ENCODE measurements around the gene PPP2R2B.

Gene PPP2R2B

DNA sequence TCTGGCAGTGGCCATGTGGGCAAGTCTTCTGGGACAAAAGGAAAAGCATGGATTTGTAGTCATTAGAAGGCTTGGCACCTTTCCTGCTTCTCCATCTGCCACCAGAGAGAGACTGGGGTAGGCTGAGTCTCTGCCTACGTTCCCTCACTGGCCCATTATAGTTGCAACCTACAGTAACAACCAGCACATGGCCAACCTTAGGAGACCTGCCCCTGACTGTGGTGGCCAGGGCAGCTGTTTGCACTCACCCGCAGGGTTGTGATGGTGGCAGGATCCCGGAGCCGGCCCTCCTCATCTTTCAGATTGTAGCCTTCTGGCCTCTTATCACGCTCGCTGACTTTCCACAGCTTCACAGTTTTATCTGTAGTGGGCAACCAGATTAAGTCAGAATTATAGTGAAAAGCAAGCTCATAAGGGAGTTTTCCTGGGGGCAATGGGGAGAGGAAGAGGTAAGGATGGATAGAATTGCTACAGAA, 187.6 kb downstream of the PPP2R2B start:
- DNase-seq (ENCODE audit: low read depth): no peak
- H3K4me3 ChIP-seq (ENCODE audit: control insufficient read depth, low read depth, low read length): no peak overlapping the region
- TF ChIP-seq, protein P1, sequence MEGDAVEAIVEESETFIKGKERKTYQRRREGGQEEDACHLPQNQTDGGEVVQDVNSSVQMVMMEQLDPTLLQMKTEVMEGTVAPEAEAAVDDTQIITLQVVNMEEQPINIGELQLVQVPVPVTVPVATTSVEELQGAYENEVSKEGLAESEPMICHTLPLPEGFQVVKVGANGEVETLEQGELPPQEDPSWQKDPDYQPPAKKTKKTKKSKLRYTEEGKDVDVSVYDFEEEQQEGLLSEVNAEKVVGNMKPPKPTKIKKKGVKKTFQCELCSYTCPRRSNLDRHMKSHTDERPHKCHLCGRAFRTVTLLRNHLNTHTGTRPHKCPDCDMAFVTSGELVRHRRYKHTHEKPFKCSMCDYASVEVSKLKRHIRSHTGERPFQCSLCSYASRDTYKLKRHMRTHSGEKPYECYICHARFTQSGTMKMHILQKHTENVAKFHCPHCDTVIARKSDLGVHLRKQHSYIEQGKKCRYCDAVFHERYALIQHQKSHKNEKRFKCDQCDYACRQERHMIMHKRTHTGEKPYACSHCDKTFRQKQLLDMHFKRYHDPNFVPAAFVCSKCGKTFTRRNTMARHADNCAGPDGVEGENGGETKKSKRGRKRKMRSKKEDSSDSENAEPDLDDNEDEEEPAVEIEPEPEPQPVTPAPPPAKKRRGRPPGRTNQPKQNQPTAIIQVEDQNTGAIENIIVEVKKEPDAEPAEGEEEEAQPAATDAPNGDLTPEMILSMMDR (IDR thresholded peaks at IDR 0.05; ENCODE audit: control insufficient read depth, insufficient read depth, low read depth, low read length, missing control alignments): no peak

DNA sequence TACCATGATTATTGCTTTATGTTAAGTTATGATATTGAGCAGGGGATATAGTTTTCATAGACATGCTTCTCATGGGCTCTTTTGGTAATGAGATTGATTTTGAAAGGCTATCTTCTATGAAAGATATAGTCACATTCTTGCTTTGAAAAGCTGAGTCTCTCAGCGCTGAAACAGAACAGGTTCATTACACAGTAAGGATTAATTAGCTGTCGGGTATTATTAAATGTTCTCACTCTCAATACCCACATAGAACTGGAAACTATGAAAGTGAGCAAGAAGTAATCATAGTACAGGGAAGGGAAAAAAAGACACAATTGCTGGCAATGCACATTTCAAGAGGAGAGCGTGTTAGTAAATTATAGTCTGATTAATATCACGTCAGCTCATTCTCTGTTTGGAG, 190.9 kb downstream of the PPP2R2B start:
- no peak overlapping the region for H3K4me3 ChIP-seq (ENCODE audit: control insufficient read depth, low read depth, low read length)
- TF ChIP-seq, protein P1 (IDR thresholded peaks at IDR 0.05; ENCODE audit: control insufficient read depth, insufficient read depth, low read depth, low read length, missing control alignments): no peak
- DNase-seq (ENCODE audit: low read depth): no peak

DNA sequence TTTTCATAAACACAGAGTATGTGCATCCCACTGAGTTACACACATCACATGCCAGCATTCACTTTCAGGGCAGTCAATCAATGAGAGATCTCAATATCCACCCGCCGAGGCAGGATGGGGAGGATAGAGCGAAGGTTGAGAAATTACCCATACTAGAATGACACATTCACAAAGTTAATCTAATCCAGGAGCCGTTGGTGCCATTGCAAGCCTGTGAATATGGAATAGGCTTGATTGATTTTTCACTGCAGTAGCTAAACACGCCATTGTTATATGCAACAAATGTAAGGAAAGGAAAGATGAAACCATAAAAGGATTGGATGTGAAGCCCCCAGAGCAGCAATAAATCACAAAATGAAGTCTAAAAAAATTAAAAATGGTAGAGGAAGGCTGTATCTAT, 194.7 kb downstream of the PPP2R2B start:
- H3K4me3 ChIP-seq (ENCODE audit: control insufficient read depth, low read depth, low read length): no peak overlapping the region
- TF ChIP-seq, protein P1 (IDR thresholded peaks at IDR 0.05; ENCODE audit: control insufficient read depth, insufficient read depth, low read depth, low read length, missing control alignments): no peak
- DNase-seq (ENCODE audit: low read depth): no peak

DNA sequence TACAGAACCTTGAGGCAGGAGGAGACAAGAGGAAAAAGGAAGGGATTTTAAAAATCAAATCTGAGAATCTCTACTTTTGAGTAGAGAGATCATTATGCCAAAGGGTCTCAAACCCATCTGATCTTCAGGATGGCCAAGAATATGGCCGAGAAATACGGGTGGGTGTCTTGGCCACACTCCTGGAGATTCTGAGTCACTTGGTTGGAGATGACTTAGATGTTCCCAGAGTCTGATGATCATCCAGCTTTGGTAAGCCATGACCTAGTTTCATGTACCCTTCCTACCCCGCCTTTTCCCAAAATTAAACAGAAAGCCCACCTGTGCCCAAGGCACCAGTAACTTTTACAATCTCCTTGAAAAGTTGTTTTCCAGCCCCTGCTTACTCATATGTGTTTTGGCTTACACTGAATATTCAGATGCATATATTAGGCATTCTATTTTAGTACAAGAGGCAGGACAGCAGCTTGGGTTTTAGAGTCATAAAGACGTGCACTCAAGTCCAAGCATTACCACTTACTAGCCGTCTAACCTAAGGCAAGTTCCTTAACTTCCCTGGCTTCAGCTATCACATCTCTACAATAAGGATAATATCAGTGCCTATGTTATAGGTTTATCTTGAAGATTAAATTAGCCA, 195.5 kb downstream of the PPP2R2B start:
- DNase-seq (ENCODE audit: low read depth): no peak
- TF ChIP-seq, protein P1 (IDR thresholded peaks at IDR 0.05; ENCODE audit: control insufficient read depth, insufficient read depth, low read depth, low read length, missing control alignments): no peak
- H3K4me3 ChIP-seq (ENCODE audit: control insufficient read depth, low read depth, low read length): no peak overlapping the region

DNA sequence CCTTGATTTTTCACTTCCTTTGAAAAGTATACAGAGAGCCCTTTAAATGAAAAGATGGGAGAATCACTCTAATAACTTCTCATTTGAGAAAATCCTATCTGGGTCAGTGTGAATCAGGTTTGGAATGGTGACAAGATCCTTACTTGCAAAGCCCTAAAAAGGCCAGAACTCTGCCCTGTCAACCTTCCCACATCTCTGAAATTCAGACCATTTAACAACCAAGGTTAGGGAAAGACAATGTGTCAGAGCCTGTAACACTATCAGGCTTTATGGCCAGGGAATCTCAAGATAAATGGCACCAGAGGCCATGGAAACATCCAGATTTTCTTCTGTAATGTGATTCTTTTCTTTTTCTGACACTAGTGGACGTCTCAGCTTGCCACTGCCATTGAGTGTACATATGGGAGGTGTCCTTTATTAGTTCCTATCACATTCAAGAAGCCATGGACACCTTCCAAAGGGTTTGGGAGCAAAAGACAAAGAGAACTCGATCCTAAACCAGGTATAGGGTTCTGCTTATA, 196.9 kb downstream of the PPP2R2B start:
- TF ChIP-seq, protein P1 (IDR thresholded peaks at IDR 0.05; ENCODE audit: control insufficient read depth, insufficient read depth, low read depth, low read length, missing control alignments): no peak
- no peak overlapping the region for H3K4me3 ChIP-seq (ENCODE audit: control insufficient read depth, low read depth, low read length)
- no peak for DNase-seq (ENCODE audit: low read depth)

DNA sequence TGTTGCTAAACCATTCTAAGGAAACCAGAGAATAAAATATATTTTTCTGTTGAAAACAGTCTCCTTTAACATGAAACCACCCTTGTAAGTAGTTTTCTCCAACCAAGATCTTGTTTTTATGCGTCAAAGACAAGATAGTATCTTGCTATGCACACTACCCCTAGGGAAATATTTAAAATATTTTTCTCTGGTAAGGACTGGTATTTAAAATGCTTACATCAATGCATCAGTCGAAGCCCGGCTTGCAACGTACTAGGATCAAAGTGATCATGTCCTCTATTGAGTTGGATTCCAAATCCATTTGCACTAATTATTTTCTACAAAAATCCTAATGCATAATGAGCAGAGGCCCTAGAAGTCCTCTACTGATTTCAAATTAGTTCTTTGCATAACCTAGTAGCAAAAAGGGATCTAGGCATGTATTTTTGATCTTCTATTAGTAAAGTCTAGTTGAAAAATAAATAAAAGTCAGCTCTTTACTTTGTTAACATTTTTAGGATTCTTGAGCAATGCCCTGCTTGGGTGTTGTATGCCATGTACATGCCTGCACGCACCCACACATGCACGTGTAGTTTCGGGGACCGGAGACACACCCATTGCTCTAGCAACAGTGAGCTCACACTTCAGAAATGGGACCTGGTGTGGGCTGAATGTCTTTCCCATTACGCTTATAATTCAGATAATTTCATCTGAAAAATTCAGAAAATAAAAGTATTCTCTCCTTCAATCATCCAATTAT, 197.5 kb downstream of the PPP2R2B start:
- no peak overlapping the region for H3K4me3 ChIP-seq (ENCODE audit: control insufficient read depth, low read depth, low read length)
- TF ChIP-seq, protein P1 (IDR thresholded peaks at IDR 0.05; ENCODE audit: control insufficient read depth, insufficient read depth, low read depth, low read length, missing control alignments): no peak
- DNase-seq (ENCODE audit: low read depth): no peak

All from AG09309 (cell line).